BLaER1 treated with 17β-estradiol and CSF1 and Interleukin-3, amounts not matched to agents 10 nM and 100 nM (cell line): ENCODE results near the gene GPR62.

Experiments used
- H3K27ac ChIP-seq, 11 experiments: shearing (Covaris generic); formaldehyde crosslinking; 2 replicates each; pipeline ENCODE4 v1.8.1; 2022
- H3K27me3 ChIP-seq, 11 experiments: shearing (Covaris generic); formaldehyde crosslinking; 2 replicates each; pipeline ENCODE4 v1.8.1; 2022
- H3K36me3 ChIP-seq, 11 experiments: shearing (Covaris generic); formaldehyde crosslinking; 2 replicates each; pipeline ENCODE4 v1.8.1; 2022
- H3K4me1 ChIP-seq, 10 experiments: shearing (Covaris generic); formaldehyde crosslinking; 2 replicates each; pipeline ENCODE4 v1.8.1; 2022
- H3K4me2 ChIP-seq, 11 experiments: shearing (Covaris generic); formaldehyde crosslinking; 2 replicates each; pipeline ENCODE4 v1.8.1; 2022
- H3K4me3 ChIP-seq, 10 experiments: shearing (Covaris generic); formaldehyde crosslinking; 2 replicates each; pipeline ENCODE4 v1.8.1; 2022
- H3K9ac ChIP-seq, 11 experiments: shearing (Covaris generic); formaldehyde crosslinking; 2 replicates each; pipeline ENCODE4 v1.8.1; 2022
- H3K9me3 ChIP-seq, 11 experiments: shearing (Covaris generic); formaldehyde crosslinking; replicated peaks in 1 of 11; 2 replicates each; pipeline ENCODE4 v1.8.1; 2022
- H4K20me1 ChIP-seq, 11 experiments: shearing (Covaris generic); formaldehyde crosslinking; 2 replicates each; pipeline ENCODE4 v1.8.1; 2022
- Cebpa-rat ChIP-seq, 11 experiments: shearing (Covaris generic); IDR thresholded peaks; 2 replicates each; pipeline ENCODE4 v1.8.1; 2022

GPR62 gene

DNA sequence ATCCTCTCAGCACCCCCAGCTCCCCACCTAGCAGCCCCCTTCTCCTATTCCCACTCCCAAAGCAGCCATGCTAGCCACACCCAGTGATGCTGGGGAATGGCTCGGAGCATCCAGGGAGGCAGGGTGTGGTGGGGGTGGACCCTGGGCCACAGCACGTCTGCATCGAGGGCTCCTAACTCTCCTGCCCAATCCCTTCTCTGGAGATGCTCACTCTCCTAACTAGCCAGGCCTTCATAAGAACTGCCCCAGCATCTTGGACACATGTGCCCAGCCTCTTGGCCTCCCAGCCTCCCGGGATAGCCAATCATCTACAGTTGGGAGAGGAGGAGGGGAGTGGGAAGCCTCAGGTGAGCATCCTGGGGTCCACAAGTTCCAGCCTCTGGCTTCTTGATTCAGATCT lies 9.3 kb downstream of the GPR62 start:
- H3K9ac ChIP-seq = peak overlapping the region in 1 of 11 experiments; percentile 16; a peak in 1 of 22 replicates
- TF ChIP-seq Cebpa-rat (IDR thresholded peaks at IDR 0.05) = no peak
- peak overlapping the region in 9 of 11 experiments; percentile 15 to 99 (median 93); a peak in 11 of 22 replicates for H3K4me2 ChIP-seq
- no peaks in the 10 kb centered on the region for H3K27me3 ChIP-seq
- no peak overlapping the region for H3K27ac ChIP-seq
- H3K9me3 ChIP-seq = no peaks in the 10 kb centered on the region
- no peak overlapping the region for H3K4me3 ChIP-seq
- H3K4me1 ChIP-seq = peaks cover 30 to 76% (median 58%) of the 10 kb centered on the region in 10 experiments
- peaks cover 7 to 29% (median 15%) of the 10 kb centered on the region in 11 experiments; a peak in 21 of 22 replicates for H3K36me3 ChIP-seq
- H4K20me1 ChIP-seq = peaks cover 0 to 56% (median 11%) of the 10 kb centered on the region in 11 experiments; a peak in 15 of 22 replicates

DNA sequence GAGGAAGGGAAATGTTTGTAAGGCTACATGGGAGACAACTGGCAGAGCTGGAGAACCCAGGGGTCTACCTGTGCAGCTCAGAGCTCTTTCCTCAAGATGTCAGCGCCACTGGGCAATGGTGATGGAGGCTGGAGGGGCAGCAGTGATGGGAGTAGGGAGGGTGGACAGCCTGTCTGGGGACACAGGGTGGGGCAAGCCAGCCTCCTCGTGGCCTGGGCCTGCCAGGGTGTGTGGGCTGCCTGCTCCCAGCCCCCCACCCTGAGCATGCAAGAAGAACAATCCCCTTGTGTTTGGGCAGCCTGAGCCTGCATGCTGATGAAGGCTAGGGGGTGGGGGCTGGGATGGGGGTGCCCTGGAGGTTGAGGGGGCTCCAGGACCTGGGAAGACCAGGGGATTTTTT lies 10.8 kb downstream of the GPR62 start:
- Histone ChIP-seq H3K27ac (peak overlapping the region in 1 of 11 experiments; percentile 94; a peak in 2 of 22 replicates), H3K9ac (peak overlapping the region in 6 of 11 experiments; percentile 86 to 95 (median 90); a peak in 10 of 22 replicates), H3K4me1 (peaks cover 41 to 91% (median 73%) of the 10 kb centered on the region in 10 experiments), H3K9me3 (no peaks in the 10 kb centered on the region), H4K20me1 (peaks cover 0 to 58% (median 25%) of the 10 kb centered on the region in 11 experiments; a peak in 15 of 22 replicates), H3K27me3 (no peaks in the 10 kb centered on the region), H3K4me2 (peak overlapping the region; percentile 76 to 99 (median 97)), H3K36me3 (peaks cover 0 to 28% (median 2%) of the 10 kb centered on the region in 11 experiments; a peak in 11 of 22 replicates), H3K4me3 (peak overlapping the region in 6 of 10 experiments; percentile 67 to 79 (median 73); a peak in 5 of 20 replicates)
- no peak for TF ChIP-seq Cebpa-rat (IDR thresholded peaks at IDR 0.05)

DNA sequence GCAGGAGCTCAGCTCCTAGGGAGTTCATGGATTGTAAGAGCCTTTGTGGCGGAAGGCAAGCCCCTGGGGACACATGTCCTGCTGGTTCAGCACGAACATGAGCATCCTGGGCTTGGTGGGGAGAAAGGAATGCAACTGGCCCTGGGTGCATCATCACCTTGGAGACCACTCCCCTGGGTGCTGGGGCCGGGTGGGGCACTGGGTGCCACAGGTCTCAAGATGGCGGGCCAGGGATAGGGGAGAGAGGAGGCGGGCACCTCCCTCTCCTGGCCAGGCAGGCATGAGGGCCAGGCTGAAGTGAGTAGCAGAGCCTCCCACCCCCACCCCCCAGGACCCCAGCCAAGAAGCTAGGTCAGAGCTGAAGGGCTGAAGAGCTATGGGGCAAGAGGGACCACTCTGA lies 11.3 kb downstream of the GPR62 start:
- Histone ChIP-seq H3K36me3 (peaks cover 0 to 29% (median 4%) of the 10 kb centered on the region in 11 experiments; a peak in 7 of 22 replicates), H3K27ac (peak overlapping the region in 9 of 11 experiments; percentile 68 to 95 (median 89); a peak in 15 of 22 replicates), H3K4me3 (peak overlapping the region; percentile 67 to 79 (median 72)), H3K9ac (peak overlapping the region; percentile 80 to 95 (median 87); a peak in 21 of 22 replicates), H3K27me3 (no peaks in the 10 kb centered on the region), H3K9me3 (no peaks in the 10 kb centered on the region), H3K4me1 (peaks cover 46 to 92% (median 77%) of the 10 kb centered on the region in 10 experiments), H3K4me2 (peak overlapping the region; percentile 76 to 99 (median 97)), H4K20me1 (peaks cover 0 to 58% (median 27%) of the 10 kb centered on the region in 11 experiments; a peak in 15 of 22 replicates)
- TF ChIP-seq Cebpa-rat (IDR thresholded peaks at IDR 0.05) = no peak

DNA sequence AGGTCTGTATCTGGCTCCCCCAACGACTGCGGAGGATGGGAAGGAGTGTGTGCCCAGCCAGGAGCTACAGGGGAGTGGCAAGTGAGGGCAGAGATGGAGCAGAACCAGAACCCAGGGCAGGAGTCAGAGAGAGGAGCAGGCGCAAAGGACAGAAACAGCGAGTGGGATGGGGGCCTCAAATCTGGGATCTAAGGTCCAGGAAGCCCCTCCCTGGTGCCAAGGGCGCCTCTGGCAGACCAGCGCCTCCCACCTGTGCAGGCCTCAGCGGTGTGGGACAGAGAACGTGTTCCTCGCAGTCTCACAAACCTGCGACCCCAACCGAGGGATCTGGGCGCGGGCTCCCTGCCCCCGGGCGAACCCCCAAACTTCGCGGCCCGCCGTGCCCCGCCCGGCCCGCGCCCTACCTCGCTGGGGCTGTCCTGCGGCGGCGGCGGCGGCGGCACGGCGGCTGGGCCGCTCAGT lies 11.8 kb downstream of the GPR62 start:
- peaks cover 0 to 56% (median 27%) of the 10 kb centered on the region in 11 experiments; a peak in 15 of 22 replicates for H4K20me1 ChIP-seq
- peak overlapping the region; percentile 80 to 95 (median 87) for H3K9ac ChIP-seq
- peak overlapping the region; percentile 35 to 95 (median 88); a peak in 21 of 22 replicates for H3K27ac ChIP-seq
- no peaks in the 10 kb centered on the region for H3K9me3 ChIP-seq
- H3K4me1 ChIP-seq = peaks cover 50 to 92% (median 77%) of the 10 kb centered on the region in 10 experiments
- H3K4me3 ChIP-seq = peak overlapping the region; percentile 67 to 79 (median 72)
- peaks cover 0 to 34% (median 6%) of the 10 kb centered on the region in 11 experiments; a peak in 7 of 22 replicates for H3K36me3 ChIP-seq
- no peaks in the 10 kb centered on the region for H3K27me3 ChIP-seq
- no peak for TF ChIP-seq Cebpa-rat (IDR thresholded peaks at IDR 0.05)
- H3K4me2 ChIP-seq = peak overlapping the region; percentile 76 to 99 (median 97)

DNA sequence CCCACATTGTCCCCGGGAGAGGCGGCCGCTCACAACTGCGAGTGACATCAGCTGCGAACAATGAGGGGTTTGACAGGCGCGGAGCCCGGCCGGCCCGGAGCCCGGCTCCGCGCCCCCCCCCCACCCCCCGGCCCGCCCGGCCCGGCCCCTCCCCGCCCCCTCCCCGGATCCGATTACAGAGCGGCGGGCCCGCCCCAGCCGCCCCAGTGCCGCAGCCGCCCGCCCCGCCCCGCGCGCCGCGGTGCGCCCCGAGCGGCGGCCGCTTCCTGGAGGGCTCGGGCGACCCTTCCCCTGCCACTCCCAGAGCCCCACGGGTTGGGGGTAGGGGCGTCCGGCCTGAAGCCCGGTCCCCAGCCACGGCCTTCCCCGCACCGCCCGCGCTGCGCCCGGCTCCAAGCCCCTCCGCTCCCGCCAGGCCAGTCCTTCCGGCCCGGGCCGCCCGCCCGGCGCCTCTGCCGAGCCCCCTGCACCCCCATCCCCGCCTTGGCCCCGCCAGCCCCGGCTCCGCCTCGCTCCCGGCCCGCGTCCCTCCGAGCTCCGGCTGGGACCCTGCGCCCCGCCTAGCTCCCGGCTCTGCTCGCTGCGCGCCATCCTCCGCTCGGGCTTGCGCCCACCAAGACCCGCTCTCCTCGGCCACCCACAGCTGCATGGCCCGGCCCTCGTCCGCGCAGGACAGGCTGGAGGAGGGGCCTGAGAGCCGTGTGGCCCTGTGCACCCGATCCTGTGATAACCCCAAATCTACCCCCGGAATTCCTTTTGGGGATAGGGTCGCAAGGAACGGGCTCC lies 12.4 kb downstream of the GPR62 start, which contains the start of gene PCBP4:
TSS of gene PCBP4 (minus strand) at position 71 of the 786 bp plus-strand sequence. CDS start 6,214 bp downstream, outside the sequence.
- peak within 1 kb of the TSS; percentile 67 to 79 (median 72) for H3K4me3 ChIP-seq
- peak within 1 kb of the TSS; percentile 93 to 100 (median 98) for H3K4me2 ChIP-seq
- peaks cover 0 to 36% (median 6%) of the 10 kb centered on the region in 11 experiments; a peak in 7 of 22 replicates for H3K36me3 ChIP-seq
- H3K27ac ChIP-seq = peak within 1 kb of the TSS; percentile 48 to 95 (median 88); a peak in 21 of 22 replicates
- H3K4me1 ChIP-seq = peaks cover 56 to 93% (median 81%) of the 10 kb centered on the region in 10 experiments
- peaks cover 0 to 50% (median 25%) of the 10 kb centered on the region in 11 experiments; a peak in 14 of 22 replicates for H4K20me1 ChIP-seq
- peak within 1 kb of the TSS; percentile 80 to 95 (median 87) for H3K9ac ChIP-seq
- H3K27me3 ChIP-seq = no peaks in the 10 kb centered on the region
- no peak for TF ChIP-seq Cebpa-rat (IDR thresholded peaks at IDR 0.05)
- H3K9me3 ChIP-seq = no peaks in the 10 kb centered on the region

DNA sequence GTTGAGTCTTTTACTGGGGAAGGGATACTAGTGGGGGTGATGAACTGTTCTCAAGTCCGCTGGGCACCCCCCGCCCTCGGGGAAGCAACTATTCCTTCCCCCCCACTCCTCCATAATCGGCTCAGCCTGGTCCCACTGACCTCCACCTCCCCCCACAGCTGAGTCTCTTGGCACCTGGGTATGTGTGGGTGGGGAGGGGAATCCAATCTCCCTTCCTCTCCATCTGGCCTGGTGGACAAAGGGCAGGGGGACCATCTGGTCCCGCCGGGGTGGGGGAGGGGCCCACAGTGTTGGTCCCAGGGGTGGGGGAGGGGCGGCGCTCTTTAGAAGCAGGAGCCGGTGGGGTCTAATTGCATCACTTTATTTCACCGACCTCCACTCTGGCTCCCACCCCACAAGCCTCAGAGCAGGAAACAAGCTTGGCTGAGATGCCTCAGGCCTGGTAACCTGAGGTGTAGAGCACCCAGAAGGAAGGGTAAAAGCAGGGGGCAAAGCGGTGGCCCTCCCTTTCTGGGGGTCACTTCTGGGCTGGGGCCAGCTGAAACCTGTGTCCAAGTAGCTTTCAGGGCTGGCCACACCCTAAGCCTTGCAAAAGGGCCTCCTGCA lies 13.1 kb downstream of the GPR62 start:
- peaks cover 63 to 93% (median 87%) of the 10 kb centered on the region in 10 experiments for H3K4me1 ChIP-seq
- peak overlapping the region; percentile 80 to 95 (median 86) for H3K9ac ChIP-seq
- peak in 3 of 11 experiments; percentile 32 to 72 (median 44); a peak in 3 of 22 replicates for TF ChIP-seq Cebpa-rat (IDR thresholded peaks at IDR 0.05)
- peak overlapping the region; percentile 67 to 79 (median 72) for H3K4me3 ChIP-seq
- peak overlapping the region; percentile 89 to 100 (median 98) for H3K4me2 ChIP-seq
- H3K27me3 ChIP-seq = no peaks in the 10 kb centered on the region
- peaks cover 0 to 43% (median 18%) of the 10 kb centered on the region in 11 experiments; a peak in 12 of 22 replicates for H4K20me1 ChIP-seq
- peak overlapping the region; percentile 48 to 95 (median 88); a peak in 21 of 22 replicates for H3K27ac ChIP-seq
- H3K9me3 ChIP-seq = no peaks in the 10 kb centered on the region
- H3K36me3 ChIP-seq = peaks cover 0 to 36% (median 6%) of the 10 kb centered on the region in 11 experiments; a peak in 7 of 22 replicates

DNA sequence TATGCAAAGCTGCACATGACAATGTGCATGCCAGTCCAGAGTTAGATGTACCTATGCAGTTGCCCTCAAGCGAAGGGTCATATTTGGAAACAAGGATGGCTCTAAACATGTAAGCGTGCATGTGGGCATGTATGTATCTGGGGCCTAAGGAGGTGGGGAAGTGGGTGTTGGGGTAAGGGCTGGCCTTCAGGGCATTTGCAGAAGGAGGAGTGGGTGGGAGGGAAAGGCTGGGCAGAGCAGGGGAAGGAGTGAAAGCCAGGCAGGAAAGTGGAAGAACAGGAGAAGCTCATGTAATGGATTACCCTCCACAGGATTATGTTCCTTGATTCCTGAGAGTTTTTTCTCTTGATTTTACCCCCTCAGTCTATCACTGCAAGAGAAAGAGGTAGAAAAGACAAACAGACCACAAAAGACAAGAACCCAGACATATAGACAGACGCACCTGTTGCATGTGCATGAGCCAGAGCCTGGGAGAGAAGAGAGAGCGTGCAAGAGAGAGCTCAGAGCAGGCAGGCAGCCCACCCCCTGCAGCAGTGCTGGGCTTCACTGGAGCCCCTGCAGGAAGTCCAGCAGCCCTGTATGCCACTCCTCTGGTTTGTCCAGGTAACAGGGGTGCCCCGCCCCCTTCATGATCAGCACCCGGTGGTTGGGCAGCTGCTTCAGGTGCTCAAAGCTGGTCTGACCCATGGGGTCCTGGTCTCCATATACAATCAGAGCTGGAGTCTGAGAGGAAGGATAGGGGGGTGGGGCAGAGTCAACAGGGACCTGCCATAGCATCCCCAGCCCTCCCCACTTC lies 13.9 kb downstream of the GPR62 start:
- Histone ChIP-seq H3K27me3 (no peaks in the 10 kb centered on the region), H3K36me3 (peaks cover 0 to 36% (median 6%) of the 10 kb centered on the region in 11 experiments; a peak in 7 of 22 replicates), H3K4me2 (peak overlapping the region; percentile 89 to 100 (median 98)), H3K9ac (peak overlapping the region in 8 of 11 experiments; percentile 42 to 95 (median 87); a peak in 13 of 22 replicates), H3K4me1 (peaks cover 66 to 91% (median 89%) of the 10 kb centered on the region in 10 experiments), H3K9me3 (no peaks in the 10 kb centered on the region), H3K4me3 (peak overlapping the region in 4 of 10 experiments; percentile 71 to 78 (median 74); a peak in 4 of 20 replicates), H3K27ac (peak overlapping the region in 8 of 11 experiments; percentile 39 to 95 (median 88); a peak in 15 of 22 replicates), H4K20me1 (peaks cover 0 to 35% (median 11%) of the 10 kb centered on the region in 11 experiments; a peak in 12 of 22 replicates)
- TF ChIP-seq Cebpa-rat (IDR thresholded peaks at IDR 0.05) = no peak
